ENCODE data around the gene KSR2.

KSR2 gene

DNA sequence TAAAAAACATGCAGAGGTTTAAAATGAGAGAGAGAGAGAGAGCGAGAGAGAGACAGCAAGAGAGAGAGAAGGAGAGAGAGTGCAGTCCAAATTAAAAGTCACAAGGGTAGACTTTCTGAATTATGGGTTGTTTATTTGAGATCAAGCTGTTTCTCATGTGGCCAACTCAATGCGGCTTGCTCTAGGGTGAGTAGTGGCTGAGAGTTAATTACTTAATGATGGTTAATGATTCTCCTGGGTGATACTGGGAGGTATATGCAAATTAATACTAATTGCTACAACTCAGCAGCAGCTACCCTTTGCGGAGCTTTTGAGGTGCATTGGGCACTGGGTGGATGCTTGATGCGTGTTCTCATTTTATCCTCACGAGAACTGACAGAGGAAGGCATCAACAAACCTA lies 485.3 kb downstream of the KSR2 start:
- DNase-seq (ENCODE audit: insufficient read length, low spot score) (no peak), FAIRE-seq (no peak)
- TF ChIP-seq TAF1 (IDR thresholded peaks at IDR 0.05; ENCODE audit: low read depth, low read length): no peak
- TF ChIP-seq POLR2A (IDR thresholded peaks at IDR 0.05; ENCODE audit: low read depth, low read length): no peak
- TF ChIP-seq SPI1 (IDR thresholded peaks at IDR 0.05; ENCODE audit: low read depth, low read length): no peak
- TF ChIP-seq POLR2AphosphoS5 (IDR thresholded peaks at IDR 0.05; ENCODE audit: low read depth, low read length): no peak
- TF ChIP-seq POU2F2 (IDR thresholded peaks at IDR 0.05; ENCODE audit: low read depth, low read length): no peak
- no peak for TF ChIP-seq PAX5 (IDR thresholded peaks at IDR 0.05; ENCODE audit: insufficient read depth, low read length, severe bottlenecking)

DNA sequence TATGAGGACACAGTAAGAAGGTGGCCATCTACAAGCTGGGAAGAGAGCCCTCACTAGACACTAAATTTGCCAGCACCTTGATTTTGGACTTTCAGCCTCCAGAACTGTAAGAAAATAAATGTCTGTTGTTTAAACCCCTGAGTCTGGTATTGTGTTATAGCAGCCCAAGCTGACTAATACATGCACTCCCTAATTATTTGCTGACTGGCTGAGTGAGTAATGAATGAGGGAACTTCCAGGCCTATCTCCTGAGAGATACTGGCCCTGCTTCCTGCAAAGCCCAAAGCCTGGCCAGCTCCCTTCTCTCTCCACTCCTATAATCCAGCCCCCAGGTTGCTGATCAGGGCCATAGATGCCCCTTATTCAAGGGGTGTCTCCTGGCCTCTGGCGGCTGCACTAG lies 487.3 kb downstream of the KSR2 start:
- FAIRE-seq (no peak), DNase-seq (ENCODE audit: insufficient read length, low spot score) (no peak)
- TF ChIP-seq POLR2A (IDR thresholded peaks at IDR 0.05; ENCODE audit: low read depth, low read length) (no peak), POU2F2 (IDR thresholded peaks at IDR 0.05; ENCODE audit: low read depth, low read length) (no peak), PAX5 (IDR thresholded peaks at IDR 0.05; ENCODE audit: insufficient read depth, low read length, severe bottlenecking) (no peak), POLR2AphosphoS5 (IDR thresholded peaks at IDR 0.05; ENCODE audit: low read depth, low read length) (no peak), TAF1 (IDR thresholded peaks at IDR 0.05; ENCODE audit: low read depth, low read length) (no peak), SPI1 (IDR thresholded peaks at IDR 0.05; ENCODE audit: low read depth, low read length) (no peak)

DNA sequence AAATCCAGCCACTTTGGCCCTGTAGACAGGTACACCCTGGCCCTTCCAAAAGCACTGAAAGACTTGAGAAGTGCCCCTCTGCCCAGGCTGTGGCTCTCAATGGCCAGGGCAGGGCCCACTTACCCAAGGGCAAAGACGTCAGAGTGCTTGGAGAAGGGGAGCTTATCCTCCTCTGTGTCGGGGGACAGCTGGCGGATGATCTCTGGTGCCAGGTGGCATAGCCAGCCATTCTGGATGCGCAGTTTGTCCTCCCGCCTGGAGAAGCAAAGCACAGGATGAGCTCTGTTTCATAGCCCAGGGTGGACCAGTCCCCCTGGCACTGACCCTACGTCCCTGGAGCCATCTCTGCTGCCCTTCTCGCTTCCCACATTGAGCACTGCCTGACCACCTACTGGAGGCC lies 492.4 kb downstream of the KSR2 start:
- no peak for FAIRE-seq
- no peak for DNase-seq (ENCODE audit: insufficient read length, low spot score)
- TF ChIP-seq POLR2AphosphoS5 (IDR thresholded peaks at IDR 0.05; ENCODE audit: low read depth, low read length) (no peak), PAX5 (IDR thresholded peaks at IDR 0.05; ENCODE audit: insufficient read depth, low read length, severe bottlenecking) (no peak), TAF1 (IDR thresholded peaks at IDR 0.05; ENCODE audit: low read depth, low read length) (no peak), SPI1 (IDR thresholded peaks at IDR 0.05; ENCODE audit: low read depth, low read length) (no peak)

DNA sequence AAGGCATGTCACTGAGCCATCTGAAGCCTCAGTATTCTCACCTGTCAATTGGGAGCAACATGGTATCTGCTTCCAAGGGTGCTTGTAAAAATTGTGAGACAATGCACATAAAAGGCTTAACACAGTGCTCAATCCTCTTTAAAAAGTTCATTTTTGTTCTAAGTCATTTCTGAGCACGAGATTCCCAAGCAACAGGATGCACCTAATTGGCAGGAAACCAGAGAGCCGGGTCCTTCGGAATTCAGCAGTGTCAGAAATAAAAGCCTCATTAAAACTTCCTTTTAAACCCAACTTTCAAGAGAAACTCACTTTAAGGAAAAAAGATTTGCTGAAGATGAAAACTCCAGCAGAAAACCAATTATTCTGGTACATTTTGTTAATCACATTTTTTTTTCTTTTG lies 494.9 kb downstream of the KSR2 start:
- FAIRE-seq: no peak
- no peak for TF ChIP-seq POU2F2 (IDR thresholded peaks at IDR 0.05; ENCODE audit: low read depth, low read length)
- TF ChIP-seq POLR2A (IDR thresholded peaks at IDR 0.05; ENCODE audit: low read depth, low read length): no peak
- TF ChIP-seq PAX5 (IDR thresholded peaks at IDR 0.05; ENCODE audit: insufficient read depth, low read length, severe bottlenecking): no peak
- TF ChIP-seq SPI1 (IDR thresholded peaks at IDR 0.05; ENCODE audit: low read depth, low read length): no peak
- TF ChIP-seq POLR2AphosphoS5 (IDR thresholded peaks at IDR 0.05; ENCODE audit: low read depth, low read length): no peak
- no peak for TF ChIP-seq TAF1 (IDR thresholded peaks at IDR 0.05; ENCODE audit: low read depth, low read length)
- no peak for DNase-seq (ENCODE audit: insufficient read length, low spot score)

DNA sequence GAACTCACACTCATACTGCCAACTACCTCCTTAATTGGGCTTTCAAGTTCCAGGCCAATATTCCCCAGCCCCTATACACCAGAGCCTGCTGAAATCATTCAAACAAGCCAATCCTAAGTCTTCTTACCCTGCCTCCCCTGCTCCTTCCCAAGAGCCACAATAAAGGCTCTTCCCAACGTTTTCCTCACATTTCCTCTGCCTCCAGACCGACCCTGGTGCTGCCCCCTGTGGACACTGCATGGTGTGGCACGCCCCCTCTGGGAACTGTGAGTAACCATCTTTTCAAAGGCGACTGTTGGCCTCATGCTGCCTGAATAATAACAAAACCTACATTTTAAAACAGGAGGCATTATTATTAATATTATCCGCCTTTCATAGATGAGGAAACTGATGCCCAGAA lies 495.8 kb downstream of the KSR2 start:
- FAIRE-seq (no peak), DNase-seq (ENCODE audit: insufficient read length, low spot score) (no peak)
- no peak for TF ChIP-seq POU2F2 (IDR thresholded peaks at IDR 0.05; ENCODE audit: low read depth, low read length)
- no peak for TF ChIP-seq POLR2A (IDR thresholded peaks at IDR 0.05; ENCODE audit: low read depth, low read length)
- no peak for TF ChIP-seq SPI1 (IDR thresholded peaks at IDR 0.05; ENCODE audit: low read depth, low read length)
- no peak for TF ChIP-seq TAF1 (IDR thresholded peaks at IDR 0.05; ENCODE audit: low read depth, low read length)
- TF ChIP-seq PAX5 (IDR thresholded peaks at IDR 0.05; ENCODE audit: insufficient read depth, low read length, severe bottlenecking): no peak
- no peak for TF ChIP-seq POLR2AphosphoS5 (IDR thresholded peaks at IDR 0.05; ENCODE audit: low read depth, low read length)

DNA sequence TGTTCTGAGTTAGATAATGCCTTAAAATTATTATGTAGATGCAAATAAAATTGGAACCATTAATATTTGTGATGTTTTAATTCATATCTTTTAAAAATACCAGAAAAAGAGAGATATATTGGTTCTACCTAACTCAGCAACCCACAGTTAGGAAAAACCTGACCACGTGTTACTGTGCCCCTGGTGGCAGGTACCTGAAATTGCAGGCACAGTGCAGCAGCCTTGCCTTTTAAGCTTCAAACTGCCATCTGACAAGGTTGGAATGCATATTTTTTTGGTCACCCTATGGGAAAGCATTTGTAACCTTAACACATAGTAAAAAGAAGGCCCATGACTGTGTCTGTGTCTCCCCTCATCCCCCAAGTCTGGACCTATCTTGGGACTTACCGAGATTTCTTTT lies 498.0 kb downstream of the KSR2 start:
- DNase-seq (ENCODE audit: insufficient read length, low spot score): no peak
- TF ChIP-seq POLR2A (IDR thresholded peaks at IDR 0.05; ENCODE audit: low read depth, low read length) (no peak), POLR2AphosphoS5 (IDR thresholded peaks at IDR 0.05; ENCODE audit: low read depth, low read length) (no peak), SPI1 (IDR thresholded peaks at IDR 0.05; ENCODE audit: low read depth, low read length) (no peak), TAF1 (IDR thresholded peaks at IDR 0.05; ENCODE audit: low read depth, low read length) (no peak), POU2F2 (IDR thresholded peaks at IDR 0.05; ENCODE audit: low read depth, low read length) (no peak)
- FAIRE-seq: no peak

DNA sequence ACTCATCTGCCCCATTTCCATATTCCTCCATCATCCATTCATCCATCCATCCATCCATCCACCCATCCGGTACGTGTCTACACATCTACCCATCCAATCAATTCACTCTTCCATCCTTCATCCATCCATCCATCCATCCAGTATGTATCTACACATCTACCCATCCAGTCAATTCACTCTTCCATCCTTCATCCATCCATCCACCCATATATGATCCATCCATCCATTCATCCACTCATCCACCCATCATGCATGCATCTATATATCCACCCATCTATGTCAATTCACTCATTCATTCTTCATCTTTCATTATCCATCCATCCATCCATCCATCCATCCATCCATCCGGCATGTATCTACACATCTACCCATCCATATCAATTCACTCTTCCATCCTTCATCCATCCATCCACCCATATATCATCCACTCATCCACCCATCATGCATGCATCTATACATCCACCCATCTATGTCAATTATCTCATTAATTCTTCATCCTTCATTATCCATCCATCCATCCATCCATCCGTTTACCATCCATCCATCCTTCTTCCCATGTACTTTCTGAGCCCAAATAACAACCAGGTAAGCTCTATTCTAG lies 498.8 kb downstream of the KSR2 start:
- TF ChIP-seq SPI1 (IDR thresholded peaks at IDR 0.05; ENCODE audit: low read depth, low read length): no peak
- no peak for TF ChIP-seq PAX5 (IDR thresholded peaks at IDR 0.05; ENCODE audit: insufficient read depth, low read length, severe bottlenecking)
- TF ChIP-seq POLR2A (IDR thresholded peaks at IDR 0.05; ENCODE audit: low read depth, low read length): no peak
- no peak for TF ChIP-seq POU2F2 (IDR thresholded peaks at IDR 0.05; ENCODE audit: low read depth, low read length)
- TF ChIP-seq POLR2AphosphoS5 (IDR thresholded peaks at IDR 0.05; ENCODE audit: low read depth, low read length): no peak
- no peak for TF ChIP-seq TAF1 (IDR thresholded peaks at IDR 0.05; ENCODE audit: low read depth, low read length)
- DNase-seq (ENCODE audit: insufficient read length, low spot score) (no peak), FAIRE-seq (no peak)

DNA sequence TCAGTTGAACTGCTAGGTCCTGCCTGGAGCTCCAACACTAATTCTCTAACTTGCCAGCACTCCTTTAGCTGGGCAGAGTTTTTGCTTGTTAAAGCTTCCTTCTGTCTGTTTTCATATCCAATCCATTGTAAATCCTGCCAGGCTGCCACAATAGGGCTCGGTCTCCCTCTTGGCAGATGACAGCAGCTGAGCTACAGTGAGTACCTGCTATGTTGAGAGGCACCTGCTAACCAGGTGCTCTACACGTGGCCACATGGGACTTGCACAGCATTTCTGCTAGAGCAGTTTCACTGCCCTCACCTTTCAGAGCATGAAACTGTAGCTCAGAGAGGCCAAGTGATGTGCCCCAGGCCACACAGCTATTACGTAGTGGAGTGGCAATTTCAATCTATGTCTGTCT lies 500.8 kb downstream of the KSR2 start:
- TF ChIP-seq SPI1 (IDR thresholded peaks at IDR 0.05; ENCODE audit: low read depth, low read length) (no peak), POLR2AphosphoS5 (IDR thresholded peaks at IDR 0.05; ENCODE audit: low read depth, low read length) (no peak), TAF1 (IDR thresholded peaks at IDR 0.05; ENCODE audit: low read depth, low read length) (no peak), POU2F2 (IDR thresholded peaks at IDR 0.05; ENCODE audit: low read depth, low read length) (no peak), PAX5 (IDR thresholded peaks at IDR 0.05; ENCODE audit: insufficient read depth, low read length, severe bottlenecking) (no peak), POLR2A (IDR thresholded peaks at IDR 0.05; ENCODE audit: low read depth, low read length) (no peak)
- no peak for DNase-seq (ENCODE audit: insufficient read length, low spot score)

DNA sequence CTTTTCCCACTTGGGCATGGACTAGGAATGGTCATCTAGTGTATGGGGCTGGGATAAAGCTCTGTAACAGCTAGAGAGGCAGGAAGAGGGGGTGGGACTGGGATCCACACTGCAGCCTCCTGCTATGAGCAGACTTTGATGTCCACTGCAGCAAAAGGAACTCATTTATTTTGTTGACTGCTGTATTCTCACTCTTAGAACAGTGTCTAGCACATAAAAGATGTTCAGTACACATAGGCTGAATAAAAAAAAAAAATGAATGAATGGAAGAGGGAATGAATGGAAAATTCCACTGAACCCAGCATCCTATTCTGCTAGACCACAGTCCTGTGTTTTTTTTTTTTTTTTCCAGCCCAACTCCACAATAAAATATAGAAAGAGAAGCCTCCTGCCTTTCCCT lies 501.2 kb downstream of the KSR2 start:
- no peak for FAIRE-seq
- no peak for DNase-seq (ENCODE audit: insufficient read length, low spot score)
- TF ChIP-seq POU2F2 (IDR thresholded peaks at IDR 0.05; ENCODE audit: low read depth, low read length): no peak
- no peak for TF ChIP-seq SPI1 (IDR thresholded peaks at IDR 0.05; ENCODE audit: low read depth, low read length)

More for the DNA sequence above, 500.8 kb downstream of the KSR2 start:
- no peak for FAIRE-seq

DNA sequence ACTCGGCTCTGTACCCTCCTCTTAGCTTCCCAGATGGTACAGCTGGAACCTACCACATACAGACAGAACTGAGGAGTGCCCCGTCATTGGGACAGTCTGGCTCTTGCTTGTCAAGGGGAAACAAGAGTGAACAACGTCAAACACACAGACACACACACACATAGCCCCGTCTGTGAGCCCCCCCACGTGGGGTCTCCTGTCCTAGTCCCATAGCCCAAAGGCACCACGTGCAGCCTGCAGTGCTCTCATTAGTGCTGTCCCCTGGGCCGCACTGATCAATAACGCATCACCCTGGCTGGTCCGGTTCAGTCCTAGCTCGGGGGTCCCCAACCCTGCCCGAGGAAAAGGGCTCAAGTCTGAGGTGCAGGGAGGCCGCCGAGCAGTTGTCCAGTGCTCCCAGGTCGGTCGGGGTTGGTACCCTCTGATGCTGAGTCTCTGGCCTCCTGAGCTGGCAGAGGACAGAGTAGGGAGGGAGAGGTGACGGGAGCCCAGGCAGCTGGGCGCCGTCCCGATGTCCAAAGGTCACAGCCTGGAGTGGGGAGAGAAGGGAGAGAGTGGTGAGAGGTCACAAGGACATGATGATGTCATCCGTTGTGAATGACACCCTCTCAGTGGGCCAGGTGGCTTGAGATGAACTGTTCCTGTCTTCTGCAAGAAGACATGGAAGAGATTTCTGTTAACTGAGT lies 502.0 kb downstream of the KSR2 start:
- TF ChIP-seq POLR2AphosphoS5 (IDR thresholded peaks at IDR 0.05; ENCODE audit: low read depth, low read length): no peak
- no peak for DNase-seq (ENCODE audit: insufficient read length, low spot score)
- no peak for FAIRE-seq

All from GM12891 (cell line).